Fibroblast of lung (primary cell): ENCODE measurements around the gene CSTA.

Source experiments
- CTCF ChIP-seq, 2 donors: IDR thresholded peaks in 1 of 2; conservative IDR thresholded peaks in 1 of 2; 1 replicate in 1 of 2; 2 replicates in 1 of 2; pipeline ENCODE4 v1.5.1; 2011 to 2012; ENCODE audit warnings: low read length in 2 of 2, control low read depth in 1 of 2, inconsistent platforms in 1 of 2, low read depth in 1 of 2, mild to moderate bottlenecking in 1 of 2
- EZH2 ChIP-seq: IDR thresholded peaks from 2 replicates; pipeline ENCODE4 v1.5.1; 2012; ENCODE audit warnings: low read length, control low read depth, mild to moderate bottlenecking; ENCODE audit errors: missing control alignments

- TF ChIP-seq CTCF (conservative IDR thresholded peaks at IDR 0.05 in 1 of 2, IDR thresholded peaks at IDR 0.05 in 1 of 2; ENCODE audit: low read depth in 1 of 2, low read length in 2 of 2) (no peak), EZH2 (no peak)
Observed at GRCh38 chr3:122389892-122390291, 64.8 kb downstream of the CSTA start.
